SK-N-SH (cell line): ENCODE data around the gene PEX11G. TPM values are rescaled to one million over a fixed set of nuclear protein-coding genes. Genes with fewer than 3 reads are reported as not detected.

ENCODE experiments used
- CTCF ChIA-PET: fragments of 300-600, 350-600 bp; formaldehyde crosslinking; extraction: SDS; loops from one replicate; lab custom pipeline; 2021; lab: Yijun Ruan, JAX
- POLR2A ChIA-PET: fragments of 350-600 bp; sonication (Branson Sonifier 250); formaldehyde crosslinking; extraction: SDS; loops from one replicate; lab custom pipeline; 2020; ENCODE audit warnings: antibody characterized with exemption, inconsistent platforms; lab: Yijun Ruan, JAX
- DNase-seq: peaks from one replicate; pipeline ENCODE4 v3.0.0; 2012
- H2AFZ ChIP-seq: fragments of 200-600 bp; sonication (generic); 2 replicates; pipeline ENCODE4 v1.8.1; 2016; ENCODE audit warnings: antibody characterized with exemption, mild to moderate bottlenecking, low read depth
- H3F3A ChIP-seq: fragments of 200-600 bp; sonication (generic); replicated peaks from 2 replicates; pipeline ENCODE3; 2016; ENCODE audit warnings: antibody characterized with exemption, mild to moderate bottlenecking; ENCODE audit not compliant: insufficient read depth
- H3K27ac ChIP-seq, 2 experiments: fragments of 200-500 bp in 1 of 2; fragments of 200-600 bp in 1 of 2; sonication (Bioruptor generic) in 1 of 2; sonication (generic), shearing (Covaris generic) in 1 of 2; 2 replicates each; pipeline versions ENCODE4 v1.5.1 to v1.6.1; 2014 to 2016; ENCODE audit warnings: low read depth in 2 of 2, inconsistent platforms in 1 of 2, low read length in 1 of 2, mild to moderate bottlenecking in 1 of 2, mixed read lengths in 1 of 2
- H3K27me3 ChIP-seq: fragments of 200-600 bp; sonication (generic), shearing (Covaris generic); 2 replicates; pipeline ENCODE4 v1.6.1; 2016; ENCODE audit warnings: mixed run types; ENCODE audit not compliant: insufficient read depth
- H3K36me3 ChIP-seq, 2 experiments: fragments of 200-500 bp in 1 of 2; fragments of 200-600 bp in 1 of 2; sonication (Bioruptor generic) in 1 of 2; sonication (generic) in 1 of 2; replicated peaks in 1 of 2; 2 replicates each; pipeline versions ENCODE3 to v1.5.1; 2014 to 2016; ENCODE audit warnings: low read length in 1 of 2, mild to moderate bottlenecking in 1 of 2; ENCODE audit not compliant: insufficient read depth in 2 of 2, control insufficient read depth in 1 of 2
- H3K4me1 ChIP-seq, 2 experiments: fragments of 200-500 bp in 1 of 2; fragments of 200-600 bp in 1 of 2; sonication (Bioruptor generic) in 1 of 2; sonication (generic), shearing (Covaris generic) in 1 of 2; 2 replicates each; pipeline versions ENCODE4 v1.5.1 to v1.6.1; 2014 to 2016; ENCODE audit warnings: low read depth in 1 of 2, low read length in 1 of 2, mixed run types in 1 of 2; ENCODE audit not compliant: insufficient read depth in 2 of 2, control insufficient read depth in 1 of 2
- H3K4me2 ChIP-seq: fragments of 200-600 bp; sonication (generic), shearing (Covaris generic); 2 replicates; pipeline ENCODE4 v1.6.1; 2017; ENCODE audit warnings: mixed run types
- H3K4me3 ChIP-seq, 2 experiments: fragments of 200-500 bp in 1 of 2; fragments of 200-600 bp in 1 of 2; sonication (Bioruptor generic) in 1 of 2; sonication (generic), shearing (Covaris generic) in 1 of 2; 2 replicates each; pipeline versions ENCODE4 v1.5.1 to v1.8.1; 2014 to 2016; ENCODE audit warnings: low read depth in 2 of 2, inconsistent platforms in 1 of 2, low read length in 1 of 2, mild to moderate bottlenecking in 1 of 2, mixed read lengths in 1 of 2, moderate library complexity in 1 of 2
- H3K79me2 ChIP-seq: fragments of 200-600 bp; sonication (generic); 2 replicates; pipeline ENCODE4 v1.8.1; 2017; ENCODE audit warnings: mild to moderate bottlenecking; ENCODE audit not compliant: insufficient read depth
- H3K9ac ChIP-seq: fragments of 200-600 bp; sonication (generic); 2 replicates; pipeline ENCODE4 v1.6.1; 2017; ENCODE audit warnings: mixed run types
- H3K9me2 ChIP-seq: fragments of 200-600 bp; sonication (generic); 2 replicates; pipeline ENCODE4 v1.6.1; 2017; ENCODE audit warnings: mixed run types
- H3K9me3 ChIP-seq: fragments of 200-600 bp; sonication (generic); 2 replicates; pipeline ENCODE4 v1.6.1; 2017; ENCODE audit warnings: mixed run types, mild to moderate bottlenecking, moderate library complexity
- H4K20me1 ChIP-seq: fragments of 200-600 bp; sonication (generic); 2 replicates; pipeline ENCODE4 v1.6.1; 2017; ENCODE audit warnings: mild to moderate bottlenecking, mixed run types; ENCODE audit not compliant: insufficient read depth
- CHD2 ChIP-seq: fragments of 150-350 bp; IDR thresholded peaks from 2 replicates; pipeline ENCODE4 v1.6.1; 2018; ENCODE audit warnings: low read length; ENCODE audit not compliant: partially characterized antibody
- EP300 ChIP-seq, 2 experiments: IDR thresholded peaks; 2 replicates each; pipeline versions ENCODE4 v1.4.0 to v1.6.1; 2012; ENCODE audit warnings: borderline replicate concordance in 1 of 2, low read depth in 1 of 2, low read length in 1 of 2
- EZH2phosphoT487 ChIP-seq: fragments of 200-600 bp; sonication (generic); IDR thresholded peaks from 2 replicates; pipeline ENCODE4 v1.6.1; 2017; ENCODE audit warnings: low read depth, mixed run types, mild to moderate bottlenecking, antibody characterized with exemption, moderate library complexity, borderline replicate concordance
- FOXM1 ChIP-seq: IDR thresholded peaks from 2 replicates; pipeline ENCODE4 v1.4.0; 2012; ENCODE audit warnings: low read depth, mild to moderate bottlenecking
- JUND ChIP-seq: IDR thresholded peaks from 2 replicates; pipeline ENCODE4 v1.4.0; 2012
- RAD21 ChIP-seq: IDR thresholded peaks from 2 replicates; pipeline ENCODE4 v1.6.1; 2012; ENCODE audit warnings: mild to moderate bottlenecking, low read length
- RFX5 ChIP-seq: IDR thresholded peaks from 2 replicates; pipeline ENCODE4 v1.6.1; 2012; ENCODE audit warnings: mild to moderate bottlenecking, improper control_type of control experiment, low read length
- TAF1 ChIP-seq: IDR thresholded peaks from 2 replicates; pipeline ENCODE4 v1.6.1; 2012; ENCODE audit warnings: low read depth, mild to moderate bottlenecking, low read length, moderate library complexity, borderline replicate concordance
- TCF12 ChIP-seq: IDR thresholded peaks from 2 replicates; pipeline ENCODE4 v1.4.0; 2012
- YY1 ChIP-seq: IDR thresholded peaks from 2 replicates; pipeline ENCODE4 v1.4.0; 2012; ENCODE audit warnings: low read depth, mild to moderate bottlenecking
- WGBS: methylation state at CpG from one replicate; pipeline ENCODE4 v1.1.6; 2017; ENCODE audit warnings: low lambda C conversion rate; 5-methylcytosine and 5-hydroxymethylcytosine counted together
- polyA plus RNA-seq, 3 experiments: library from polyadenylated mRNA; depleted of rRNA; stranded (reverse); fragments of >200 nt; gene quantifications; 2 replicates each; pipeline ENCODE4 v1.2.3, GENCODE V29; 2012
- TF ChIP-seq, protein P1 (sequence below): IDR thresholded peaks from 2 replicates; pipeline ENCODE4 v1.4.0; 2012; ENCODE audit warnings: low read depth, borderline replicate concordance
- TF ChIP-seq, protein P2 (sequence below): IDR thresholded peaks from 2 replicates; pipeline ENCODE4 v1.4.0; 2012; ENCODE audit warnings: low read depth, borderline replicate concordance
- TF ChIP-seq, protein P3 (sequence below): fragments of 200-600 bp; sonication (generic); IDR thresholded peaks from 2 replicates; pipeline ENCODE4 v1.6.1; 2017; ENCODE audit warnings: antibody characterized with exemption, mild to moderate bottlenecking, moderate library complexity

PEX11G gene
- polyA plus RNA-seq, 1 of the 3 experiments (the other 2 are of a cell fraction), result 6.1 TPM

DNA sequence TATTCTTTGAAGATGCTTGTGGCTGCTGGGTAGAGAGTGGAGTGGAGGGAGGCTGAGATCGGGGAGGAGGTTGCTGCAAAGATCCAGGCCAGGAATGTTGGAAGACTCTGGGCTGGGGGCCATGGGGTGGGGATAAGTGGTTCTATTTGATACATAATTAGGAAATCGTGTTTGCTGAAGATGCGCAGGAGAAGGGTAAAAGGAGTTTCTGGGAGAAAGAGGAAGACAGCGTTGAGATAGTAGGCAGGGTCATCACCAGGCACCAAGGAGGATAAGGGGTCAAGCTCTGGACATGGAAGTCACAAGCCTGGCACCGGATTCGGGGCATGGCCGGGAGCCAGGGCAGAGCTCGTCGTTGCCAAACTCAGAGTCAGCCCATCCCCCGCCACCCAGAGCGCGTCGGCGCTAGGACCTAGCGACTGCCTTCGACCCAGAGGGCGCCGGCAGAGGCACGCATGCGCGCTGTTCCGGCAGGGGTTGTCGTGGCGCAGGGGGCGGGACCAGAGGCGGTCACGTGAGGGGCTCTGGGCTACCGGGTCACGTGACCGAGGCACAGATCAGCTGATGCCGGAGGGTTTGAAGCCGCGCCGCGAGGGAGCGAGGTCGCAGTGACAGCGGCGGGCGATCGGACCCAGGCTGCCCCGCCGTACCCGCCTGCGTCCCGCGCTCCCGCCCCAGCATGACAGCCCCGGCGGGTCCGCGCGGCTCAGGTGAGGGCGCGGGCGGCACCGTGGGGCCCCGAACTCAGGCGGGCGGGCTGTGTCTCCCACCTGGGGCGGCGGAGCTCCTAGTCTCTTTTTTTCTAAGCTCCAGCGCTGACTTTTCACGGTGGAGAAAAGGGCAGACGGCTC is 33.5 kb upstream of the PEX11G start, which contains the start of gene MCOLN1 (continued):
- TF ChIP-seq FOXM1 (no peak), RAD21 (no peak), YY1 (peak; percentile 58; the same call in 1 of the 2 replicates), EP300 (IDR thresholded peaks at IDR 0.05; ENCODE audit: borderline replicate concordance in 1 of 2, low read depth in 1 of 2, low read length in 1 of 2) (no peak), RFX5 (no peak), EZH2phosphoT487 (no peak), CHD2 (peak; percentile 98)
- TF ChIP-seq, protein P1, sequence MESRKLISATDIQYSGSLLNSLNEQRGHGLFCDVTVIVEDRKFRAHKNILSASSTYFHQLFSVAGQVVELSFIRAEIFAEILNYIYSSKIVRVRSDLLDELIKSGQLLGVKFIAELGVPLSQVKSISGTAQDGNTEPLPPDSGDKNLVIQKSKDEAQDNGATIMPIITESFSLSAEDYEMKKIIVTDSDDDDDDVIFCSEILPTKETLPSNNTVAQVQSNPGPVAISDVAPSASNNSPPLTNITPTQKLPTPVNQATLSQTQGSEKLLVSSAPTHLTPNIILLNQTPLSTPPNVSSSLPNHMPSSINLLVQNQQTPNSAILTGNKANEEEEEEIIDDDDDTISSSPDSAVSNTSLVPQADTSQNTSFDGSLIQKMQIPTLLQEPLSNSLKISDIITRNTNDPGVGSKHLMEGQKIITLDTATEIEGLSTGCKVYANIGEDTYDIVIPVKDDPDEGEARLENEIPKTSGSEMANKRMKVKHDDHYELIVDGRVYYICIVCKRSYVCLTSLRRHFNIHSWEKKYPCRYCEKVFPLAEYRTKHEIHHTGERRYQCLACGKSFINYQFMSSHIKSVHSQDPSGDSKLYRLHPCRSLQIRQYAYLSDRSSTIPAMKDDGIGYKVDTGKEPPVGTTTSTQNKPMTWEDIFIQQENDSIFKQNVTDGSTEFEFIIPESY, result no peak
- TF ChIP-seq, protein P2, sequence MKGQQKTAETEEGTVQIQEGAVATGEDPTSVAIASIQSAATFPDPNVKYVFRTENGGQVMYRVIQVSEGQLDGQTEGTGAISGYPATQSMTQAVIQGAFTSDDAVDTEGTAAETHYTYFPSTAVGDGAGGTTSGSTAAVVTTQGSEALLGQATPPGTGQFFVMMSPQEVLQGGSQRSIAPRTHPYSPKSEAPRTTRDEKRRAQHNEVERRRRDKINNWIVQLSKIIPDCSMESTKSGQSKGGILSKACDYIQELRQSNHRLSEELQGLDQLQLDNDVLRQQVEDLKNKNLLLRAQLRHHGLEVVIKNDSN, result peak; percentile 100

DNA sequence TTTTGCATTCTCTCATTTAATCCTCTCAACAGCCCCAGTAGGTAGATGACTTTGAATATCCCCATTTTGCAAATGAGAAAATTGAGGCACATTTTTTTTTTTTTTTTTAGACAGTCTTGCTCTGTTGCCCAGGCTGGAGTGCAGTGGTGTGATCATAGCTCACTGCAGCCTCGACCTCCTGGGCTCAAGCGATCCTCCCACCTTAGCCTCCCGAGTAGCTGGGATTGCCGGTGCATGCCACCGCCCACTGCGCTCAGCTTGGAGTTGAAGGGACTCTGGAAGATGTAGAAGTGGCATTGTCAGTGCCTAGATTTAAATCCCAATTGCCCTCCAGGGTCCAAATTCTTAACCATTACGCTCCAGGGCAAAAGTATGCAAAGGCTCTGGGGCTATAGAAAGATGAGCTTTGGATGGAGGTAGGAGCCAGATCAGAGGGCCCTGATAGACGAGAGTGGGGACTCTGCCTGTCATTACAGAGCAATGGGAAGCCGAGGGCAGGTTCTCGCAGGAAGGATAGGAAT is 32.8 kb upstream of the PEX11G start:
- peaks cover 0 to 8% of the 10 kb centered on the region in 2 experiments for H3K36me3 ChIP-seq
- peak overlapping the region; percentile 39 for H3K9ac ChIP-seq
- H3K27me3 ChIP-seq, result no peaks in the 10 kb centered on the region
- no peaks in the 10 kb centered on the region for H4K20me1 ChIP-seq
- H3K79me2 ChIP-seq, result peaks cover 20% of the 10 kb centered on the region
- TF ChIP-seq TAF1, result no peak
- TF ChIP-seq JUND, result 0 out of 2 replicates have a peak, but pooled peaks have one; percentile 10
- TF ChIP-seq RFX5, result no peak
- TF ChIP-seq, protein P3, sequence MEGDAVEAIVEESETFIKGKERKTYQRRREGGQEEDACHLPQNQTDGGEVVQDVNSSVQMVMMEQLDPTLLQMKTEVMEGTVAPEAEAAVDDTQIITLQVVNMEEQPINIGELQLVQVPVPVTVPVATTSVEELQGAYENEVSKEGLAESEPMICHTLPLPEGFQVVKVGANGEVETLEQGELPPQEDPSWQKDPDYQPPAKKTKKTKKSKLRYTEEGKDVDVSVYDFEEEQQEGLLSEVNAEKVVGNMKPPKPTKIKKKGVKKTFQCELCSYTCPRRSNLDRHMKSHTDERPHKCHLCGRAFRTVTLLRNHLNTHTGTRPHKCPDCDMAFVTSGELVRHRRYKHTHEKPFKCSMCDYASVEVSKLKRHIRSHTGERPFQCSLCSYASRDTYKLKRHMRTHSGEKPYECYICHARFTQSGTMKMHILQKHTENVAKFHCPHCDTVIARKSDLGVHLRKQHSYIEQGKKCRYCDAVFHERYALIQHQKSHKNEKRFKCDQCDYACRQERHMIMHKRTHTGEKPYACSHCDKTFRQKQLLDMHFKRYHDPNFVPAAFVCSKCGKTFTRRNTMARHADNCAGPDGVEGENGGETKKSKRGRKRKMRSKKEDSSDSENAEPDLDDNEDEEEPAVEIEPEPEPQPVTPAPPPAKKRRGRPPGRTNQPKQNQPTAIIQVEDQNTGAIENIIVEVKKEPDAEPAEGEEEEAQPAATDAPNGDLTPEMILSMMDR, result no peak
- no peak for TF ChIP-seq TCF12
- ChIA-PET POLR2A (interaction anchor here (0.6 to 3.5 kb wide), 6 partner anchors 8 to 1965 kb away, joined by 3 to 16 read pairs (median 4); no protein-coding TSS in a partner anchor), CTCF (interaction anchor here (0.7 to 3.8 kb wide), 6 partner anchors 10 to 938 kb away, joined by 3 to 25 read pairs (median 10); partner anchors contain the start of genes PEX11G and PNPLA6)
- DNase-seq, result no peak
- WGBS, result 69% methylated on average over 10 of the region's 10 CpGs
- H2AFZ ChIP-seq, result peak overlapping the region; percentile 91; the same call in 1 of the 2 replicates
- H3F3A ChIP-seq, result peaks cover 12% of the 10 kb centered on the region
- H3K4me2 ChIP-seq, result peak overlapping the region; percentile 97
- H3K9me3 ChIP-seq, result no peaks in the 10 kb centered on the region
- H3K9me2 ChIP-seq, result no peaks in the 10 kb centered on the region
- H3K27ac ChIP-seq, result peak overlapping the region; percentile 38 to 90; a peak in 3 of 4 replicates
- peak overlapping the region; percentile 79 to 89 for H3K4me3 ChIP-seq
- peaks cover 5 to 24% of the 10 kb centered on the region in 2 experiments; a peak in 2 of 4 replicates for H3K4me1 ChIP-seq
